ENCODE data around the gene LRRC8A. TPM values are rescaled to one million over a fixed set of nuclear protein-coding genes. Genes with fewer than 3 reads are reported as not detected.

LRRC8A gene
- total RNA-seq (2022; extraction: Qiagen RNA extraction; ENCODE audit: low read depth), result 36.1 to 43.2 TPM (median 42.1 TPM) in 5 replicates

GRCh38 chr9:128881884-128882676 is at the start of gene LRRC8A, which contains the start of gene KYAT1:
LRRC8A (plus strand) TSS chr9:128882133; CDS start chr9:128907165, 25,032 bp downstream.
KYAT1 (minus strand) TSS chr9:128881950; CDS start chr9:128845405, 36,545 bp downstream.

GRCh38 chr9:128920381-128921058 is 38.6 kb downstream of the LRRC8A start, which contains the start of gene PHYHD1:
PHYHD1 (plus strand) TSS chr9:128920982; CDS start chr9:128922324, 1,342 bp downstream.

GRCh38 chr9:128947527-128948301 is 65.8 kb downstream of the LRRC8A start, which contains the start of the genes DOLK and NUP188:
DOLK (minus strand) TSS chr9:128947603; CDS start chr9:128947303, 300 bp downstream.
NUP188 (plus strand) TSS chr9:128947699; CDS start chr9:128947720, 21 bp downstream.

Other genes starting within 250 kb of the LRRC8A start
- gene DYNC2I2, start 225.3 kb upstream of the LRRC8A start, total RNA-seq (2022; extraction: Qiagen RNA extraction; ENCODE audit: low read depth), result 98.4 to 143 TPM (median 130 TPM) in 5 replicates
- 408 to 577 TPM (median 430 TPM) in 5 replicates for gene SET, start 192.9 kb upstream of the LRRC8A start, total RNA-seq (2022; extraction: Qiagen RNA extraction; ENCODE audit: low read depth)
- gene PKN3, start 179.6 kb upstream of the LRRC8A start, total RNA-seq (2022; extraction: Qiagen RNA extraction; ENCODE audit: low read depth), result 11.7 to 17.4 TPM (median 14.6 TPM) in 5 replicates
- gene ZDHHC12, start 158.0 kb upstream of the LRRC8A start, total RNA-seq (2022; extraction: Qiagen RNA extraction; ENCODE audit: low read depth), result 60.2 to 92.8 TPM (median 83.7 TPM) in 5 replicates
- 14.7 to 17.0 TPM (median 15.1 TPM) in 5 replicates for gene ZER1, start 110.2 kb upstream of the LRRC8A start, total RNA-seq (2022; extraction: Qiagen RNA extraction; ENCODE audit: low read depth)
- gene TBC1D13, start 94.9 kb upstream of the LRRC8A start, total RNA-seq (2022; extraction: Qiagen RNA extraction; ENCODE audit: low read depth), result 18.3 to 23.3 TPM (median 21.4 TPM) in 5 replicates
- gene ENDOG, start 63.6 kb upstream of the LRRC8A start, total RNA-seq (2022; extraction: Qiagen RNA extraction; ENCODE audit: low read depth), result 13.5 to 31.4 TPM (median 28.3 TPM) in 5 replicates
- gene SPOUT1, start 52.3 kb upstream of the LRRC8A start, total RNA-seq (2022; extraction: Qiagen RNA extraction; ENCODE audit: low read depth), result 26.3 to 46.9 TPM (median 37.4 TPM) in 5 replicates
- gene KYAT1, start 183 bp upstream of the LRRC8A start, total RNA-seq (2022; extraction: Qiagen RNA extraction; ENCODE audit: low read depth), result 7.7 to 8.8 TPM (median 8.1 TPM) in 5 replicates
- 0.13 TPM in 1 of 5 replicates, not detected in the others for gene PHYHD1, start 38.8 kb downstream of the LRRC8A start, total RNA-seq (2022; extraction: Qiagen RNA extraction; ENCODE audit: low read depth)
- 28.0 to 38.9 TPM (median 36.5 TPM) in 5 replicates for gene DOLK, start 65.5 kb downstream of the LRRC8A start, total RNA-seq (2022; extraction: Qiagen RNA extraction; ENCODE audit: low read depth)
- gene NUP188, start 65.6 kb downstream of the LRRC8A start, total RNA-seq (2022; extraction: Qiagen RNA extraction; ENCODE audit: low read depth), result 38.0 to 41.3 TPM (median 39.8 TPM) in 5 replicates
- gene SH3GLB2, start 146.2 kb downstream of the LRRC8A start, total RNA-seq (2022; extraction: Qiagen RNA extraction; ENCODE audit: low read depth), result 34.4 to 53.8 TPM (median 47.7 TPM) in 5 replicates
- 11.7 to 15.6 TPM (median 13.5 TPM) in 5 replicates for gene MIGA2, start 154.5 kb downstream of the LRRC8A start, total RNA-seq (2022; extraction: Qiagen RNA extraction; ENCODE audit: low read depth)
- gene DOLPP1, start 199.0 kb downstream of the LRRC8A start, total RNA-seq (2022; extraction: Qiagen RNA extraction; ENCODE audit: low read depth), result 20.4 to 23.4 TPM (median 21.3 TPM) in 5 replicates
- gene CRAT, start 228.7 kb downstream of the LRRC8A start, total RNA-seq (2022; extraction: Qiagen RNA extraction; ENCODE audit: low read depth), result 25.2 to 31.1 TPM (median 28.6 TPM) in 5 replicates
- gene PTPA, start 229.3 kb downstream of the LRRC8A start, total RNA-seq (2022; extraction: Qiagen RNA extraction; ENCODE audit: low read depth), result 121 to 135 TPM (median 133 TPM) in 5 replicates